Adrenal gland (tissue), 5 donors: ENCODE results near the gene ZKSCAN5.

ENCODE experiments used
- POLR2A ChIP-seq, 2 donors: fragments of 450-650 bp; IDR thresholded peaks; one replicate each; pipeline ENCODE4 v1.6.1; 2017; ENCODE audit warnings: antibody characterized with exemption in 2 of 2, mild to moderate bottlenecking in 2 of 2, moderate library complexity in 1 of 2
- TF ChIP-seq, protein P1 (sequence below), 6 experiments: fragments of 450-650 bp in 4 of 6; fragments of 200-600 bp in 2 of 6; sonication (generic) in 1 of 6; IDR thresholded peaks; 1 replicate in 5 of 6; 2 replicates in 1 of 6; pipeline versions ENCODE4 v1.5.1 to v1.8.0; 2016 to 2021; ENCODE audit warnings: antibody characterized with exemption in 6 of 6, mild to moderate bottlenecking in 2 of 6, moderate library complexity in 1 of 6
- donor health status: DM: no; HTN: no; CAD: no.

DNA sequence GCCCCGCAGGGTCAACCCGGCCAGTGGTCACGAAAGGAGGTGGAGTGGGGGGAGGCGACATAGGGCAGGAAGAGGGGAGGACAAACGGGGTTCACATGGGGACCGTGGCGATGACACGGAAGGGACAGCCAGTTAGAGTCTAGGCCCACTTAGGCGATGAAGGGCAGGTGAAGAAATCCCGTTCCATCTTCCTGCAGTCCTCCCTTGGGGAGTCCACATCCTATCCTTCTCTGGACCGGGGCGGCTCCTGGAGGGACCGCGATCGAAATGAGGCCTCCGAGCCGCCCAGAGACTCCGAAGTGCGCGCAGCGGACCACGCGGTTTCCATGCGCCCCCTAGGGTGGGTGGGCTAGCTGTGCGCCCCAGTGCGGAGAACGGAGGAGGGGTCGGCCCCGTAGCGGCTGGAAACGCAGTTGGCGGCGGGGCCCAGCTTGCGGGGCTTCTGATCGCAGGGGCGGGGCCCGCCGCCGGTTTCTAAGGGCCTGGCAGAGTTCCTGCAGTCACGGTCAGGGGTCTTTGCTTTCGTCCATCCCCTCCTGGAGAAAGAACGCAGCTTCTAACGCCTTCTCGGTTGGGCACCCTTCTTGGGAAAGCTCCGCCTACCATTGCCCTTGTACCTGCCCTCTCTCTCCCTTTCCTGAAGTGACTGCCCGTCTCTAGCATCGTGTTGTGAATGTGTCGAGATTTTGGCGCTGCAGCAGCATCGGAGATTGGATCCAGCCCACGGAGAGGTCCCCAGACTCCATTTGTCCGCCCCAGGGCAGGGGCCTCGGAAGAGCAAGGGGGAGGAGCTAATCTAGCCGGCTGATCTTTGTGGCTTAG, 75.7 kb downstream of the ZKSCAN5 start:
- TF ChIP-seq, protein P1, sequence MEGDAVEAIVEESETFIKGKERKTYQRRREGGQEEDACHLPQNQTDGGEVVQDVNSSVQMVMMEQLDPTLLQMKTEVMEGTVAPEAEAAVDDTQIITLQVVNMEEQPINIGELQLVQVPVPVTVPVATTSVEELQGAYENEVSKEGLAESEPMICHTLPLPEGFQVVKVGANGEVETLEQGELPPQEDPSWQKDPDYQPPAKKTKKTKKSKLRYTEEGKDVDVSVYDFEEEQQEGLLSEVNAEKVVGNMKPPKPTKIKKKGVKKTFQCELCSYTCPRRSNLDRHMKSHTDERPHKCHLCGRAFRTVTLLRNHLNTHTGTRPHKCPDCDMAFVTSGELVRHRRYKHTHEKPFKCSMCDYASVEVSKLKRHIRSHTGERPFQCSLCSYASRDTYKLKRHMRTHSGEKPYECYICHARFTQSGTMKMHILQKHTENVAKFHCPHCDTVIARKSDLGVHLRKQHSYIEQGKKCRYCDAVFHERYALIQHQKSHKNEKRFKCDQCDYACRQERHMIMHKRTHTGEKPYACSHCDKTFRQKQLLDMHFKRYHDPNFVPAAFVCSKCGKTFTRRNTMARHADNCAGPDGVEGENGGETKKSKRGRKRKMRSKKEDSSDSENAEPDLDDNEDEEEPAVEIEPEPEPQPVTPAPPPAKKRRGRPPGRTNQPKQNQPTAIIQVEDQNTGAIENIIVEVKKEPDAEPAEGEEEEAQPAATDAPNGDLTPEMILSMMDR (IDR thresholded peaks at IDR 0.05), result peak in 3 of 6 experiments; percentile 21 to 34 (median 30)
- TF ChIP-seq POLR2A (IDR thresholded peaks at IDR 0.05), result no peak
